ENCODE data around the gene IKBIP. TPM values are rescaled to one million over a fixed set of nuclear protein-coding genes. Genes with fewer than 3 reads are reported as not detected.

The IKBIP gene, protein sequence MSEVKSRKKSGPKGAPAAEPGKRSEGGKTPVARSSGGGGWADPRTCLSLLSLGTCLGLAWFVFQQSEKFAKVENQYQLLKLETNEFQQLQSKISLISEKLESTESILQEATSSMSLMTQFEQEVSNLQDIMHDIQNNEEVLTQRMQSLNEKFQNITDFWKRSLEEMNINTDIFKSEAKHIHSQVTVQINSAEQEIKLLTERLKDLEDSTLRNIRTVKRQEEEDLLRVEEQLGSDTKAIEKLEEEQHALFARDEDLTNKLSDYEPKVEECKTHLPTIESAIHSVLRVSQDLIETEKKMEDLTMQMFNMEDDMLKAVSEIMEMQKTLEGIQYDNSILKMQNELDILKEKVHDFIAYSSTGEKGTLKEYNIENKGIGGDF
- 24.6 TPM for polyA plus RNA-seq (2013, experiment 1 of 4)
- 22.3 TPM for polyA plus RNA-seq (2013, experiment 2 of 4)
- polyA plus RNA-seq (2013, experiment 3 of 4), result 26.1 TPM
- 24.4 TPM for polyA plus RNA-seq (2013, experiment 4 of 4)

DNA sequence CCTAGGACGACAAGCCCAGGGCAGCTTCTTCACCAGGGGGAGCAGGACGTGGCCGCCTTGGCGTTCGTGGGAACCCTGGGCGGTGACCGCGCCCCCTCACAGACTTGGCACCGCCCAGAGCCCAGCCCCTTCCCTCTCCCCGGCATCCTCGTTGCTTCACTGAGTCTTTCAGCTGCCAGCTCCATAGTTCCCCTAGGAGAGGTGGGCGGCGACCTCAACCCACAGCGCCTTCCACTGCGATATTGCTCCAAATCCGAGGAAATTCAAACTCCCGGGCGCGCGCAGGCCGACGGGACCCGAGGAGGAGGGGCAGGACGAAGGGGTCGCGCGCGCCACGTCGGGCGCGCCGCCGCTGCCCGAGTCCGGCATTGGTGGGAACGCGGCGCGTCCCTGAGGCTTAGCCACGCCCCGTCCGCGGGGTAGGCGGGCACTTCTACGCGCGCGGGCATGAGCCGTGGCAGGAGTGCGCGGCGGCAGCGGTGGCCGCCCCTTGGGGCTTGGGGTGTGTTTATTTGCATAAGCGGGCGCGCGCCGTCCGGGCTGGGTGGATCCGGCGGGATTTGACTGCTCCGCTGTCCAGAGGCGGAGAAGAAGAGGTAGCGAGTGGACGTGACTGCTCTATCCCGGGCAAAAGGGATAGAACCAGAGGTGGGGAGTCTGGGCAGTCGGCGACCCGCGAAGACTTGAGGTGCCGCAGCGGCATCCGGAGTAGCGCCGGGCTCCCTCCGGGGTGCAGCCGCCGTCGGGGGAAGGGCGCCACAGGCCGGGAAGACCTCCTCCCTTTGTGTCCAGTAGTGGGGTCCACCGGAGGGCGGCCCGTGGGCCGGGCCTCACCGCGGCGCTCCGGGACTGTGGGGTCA lies at the start of gene IKBIP, which contains the start of gene APAF1:
Gene IKBIP, minus strand, starts transcription at position 77 of the 860 bp plus-strand sequence. CDS start 87 bp downstream, outside the sequence.
Gene APAF1, plus strand, starts transcription at position 579 of the 860 bp plus-strand sequence. CDS start 3,070 bp downstream, outside the sequence.
- H3K4me1 ChIP-seq (ENCODE audit: control insufficient read depth, insufficient read depth, low read length), result peaks cover 6% of the 10 kb centered on the region
- peaks cover 12% of the 10 kb centered on the region for H3K36me3 ChIP-seq (ENCODE audit: control insufficient read depth, insufficient read depth, low read length)
- peak within 1 kb of the TSS; percentile 95 for H3K27ac ChIP-seq (ENCODE audit: insufficient read depth, low read depth, low read length, poor library complexity, severe bottlenecking)
- H3K4me3 ChIP-seq (ENCODE audit: insufficient read depth, low read depth, low read length), result peak within 1 kb of the TSS; percentile 98
- no peaks in the 10 kb centered on the region for H3K9me3 ChIP-seq (ENCODE audit: control insufficient read depth, low read length)
- H3K27me3 ChIP-seq (ENCODE audit: control insufficient read depth, insufficient read depth, low read length, poor library complexity, severe bottlenecking), result peaks cover 3% of the 10 kb centered on the region
- WGBS, 2 experiments, result 1% methylated on average over 91 of the region's 91 CpGs

GRCh38 chr12:98691351-98691750 lies 46.8 kb upstream of the IKBIP start:
- Histone ChIP-seq H3K27ac (ENCODE audit: insufficient read depth, low read depth, low read length, poor library complexity, severe bottlenecking) (no peak overlapping the region), H3K27me3 (ENCODE audit: control insufficient read depth, insufficient read depth, low read length, poor library complexity, severe bottlenecking) (no peaks in the 10 kb centered on the region), H3K36me3 (ENCODE audit: control insufficient read depth, insufficient read depth, low read length) (no peaks in the 10 kb centered on the region), H3K4me3 (ENCODE audit: insufficient read depth, low read depth, low read length) (no peak overlapping the region), H3K9me3 (ENCODE audit: control insufficient read depth, low read length) (no peaks in the 10 kb centered on the region), H3K4me1 (ENCODE audit: control insufficient read depth, insufficient read depth, low read length) (peaks cover 10% of the 10 kb centered on the region)

DNA sequence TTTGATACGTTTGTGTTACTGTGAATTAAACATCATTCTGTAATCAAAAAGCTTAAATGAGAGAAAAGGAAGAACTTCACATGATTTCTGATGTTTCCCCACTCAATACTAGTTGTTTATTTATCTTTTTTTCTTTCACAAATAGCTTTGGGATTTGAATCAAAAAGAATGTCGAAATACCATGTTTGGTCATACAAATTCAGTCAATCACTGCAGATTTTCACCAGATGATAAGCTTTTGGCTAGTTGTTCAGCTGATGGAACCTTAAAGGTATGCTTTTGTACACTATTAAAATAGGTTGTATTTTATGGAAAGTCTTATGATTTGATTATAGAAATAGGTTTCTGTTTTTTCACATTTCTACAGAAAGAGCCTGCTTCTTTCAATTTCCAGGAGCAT lies 42.0 kb upstream of the IKBIP start:
- peaks cover 16% of the 10 kb centered on the region for H3K36me3 ChIP-seq (ENCODE audit: control insufficient read depth, insufficient read depth, low read length)
- no peak overlapping the region for H3K27ac ChIP-seq (ENCODE audit: insufficient read depth, low read depth, low read length, poor library complexity, severe bottlenecking)
- H3K9me3 ChIP-seq (ENCODE audit: control insufficient read depth, low read length), result no peaks in the 10 kb centered on the region
- no peaks in the 10 kb centered on the region for H3K27me3 ChIP-seq (ENCODE audit: control insufficient read depth, insufficient read depth, low read length, poor library complexity, severe bottlenecking)
- no peak overlapping the region for H3K4me3 ChIP-seq (ENCODE audit: insufficient read depth, low read depth, low read length)
- no peaks in the 10 kb centered on the region for H3K4me1 ChIP-seq (ENCODE audit: control insufficient read depth, insufficient read depth, low read length)
- WGBS, 2 experiments, result 97 to 100% methylated on average over 1 to 2 of the region's 2 CpGs

DNA sequence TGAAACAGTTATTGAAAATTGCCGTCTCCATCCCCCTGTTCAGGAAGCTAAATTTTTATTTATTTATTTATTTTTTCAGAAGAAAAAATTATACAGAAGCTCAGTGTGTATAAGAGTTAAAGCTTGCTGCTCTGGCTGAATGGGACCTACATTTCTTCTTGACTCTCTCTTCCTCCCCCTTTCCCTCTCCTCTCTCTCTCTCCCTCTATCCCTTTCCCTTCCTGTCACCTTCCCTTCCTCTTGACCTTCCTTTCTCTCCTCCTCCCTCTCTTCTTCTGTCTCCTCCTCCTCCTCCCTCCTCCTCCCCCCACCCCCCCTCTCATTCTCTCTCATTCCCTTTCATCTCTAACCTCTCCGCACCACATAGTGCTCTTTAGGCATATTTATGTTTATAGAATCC lies 39.6 kb upstream of the IKBIP start:
- WGBS, 2 experiments, result no CpG with 5 or more reads among the region's 2 CpGs
- Histone ChIP-seq H3K36me3 (ENCODE audit: control insufficient read depth, insufficient read depth, low read length) (peaks cover 16% of the 10 kb centered on the region), H3K4me1 (ENCODE audit: control insufficient read depth, insufficient read depth, low read length) (no peaks in the 10 kb centered on the region), H3K9me3 (ENCODE audit: control insufficient read depth, low read length) (no peaks in the 10 kb centered on the region), H3K4me3 (ENCODE audit: insufficient read depth, low read depth, low read length) (no peak overlapping the region), H3K27me3 (ENCODE audit: control insufficient read depth, insufficient read depth, low read length, poor library complexity, severe bottlenecking) (no peaks in the 10 kb centered on the region), H3K27ac (ENCODE audit: insufficient read depth, low read depth, low read length, poor library complexity, severe bottlenecking) (no peak overlapping the region)

GRCh38 chr12:98679611-98680005 lies 35.0 kb upstream of the IKBIP start:
- Histone ChIP-seq H3K27ac (ENCODE audit: insufficient read depth, low read depth, low read length, poor library complexity, severe bottlenecking) (no peak overlapping the region), H3K36me3 (ENCODE audit: control insufficient read depth, insufficient read depth, low read length) (peaks cover 13% of the 10 kb centered on the region), H3K9me3 (ENCODE audit: control insufficient read depth, low read length) (no peaks in the 10 kb centered on the region), H3K4me3 (ENCODE audit: insufficient read depth, low read depth, low read length) (no peak overlapping the region), H3K27me3 (ENCODE audit: control insufficient read depth, insufficient read depth, low read length, poor library complexity, severe bottlenecking) (no peaks in the 10 kb centered on the region), H3K4me1 (ENCODE audit: control insufficient read depth, insufficient read depth, low read length) (no peaks in the 10 kb centered on the region)
- 95 to 96% methylated on average over 15 of the region's 15 CpGs for WGBS, 2 experiments

GRCh38 chr12:98678946-98679610 lies 34.5 kb upstream of the IKBIP start:
- WGBS, 2 experiments, result 95% methylated on average over 7 of the region's 7 CpGs
- no peak overlapping the region for H3K27ac ChIP-seq (ENCODE audit: insufficient read depth, low read depth, low read length, poor library complexity, severe bottlenecking)
- no peaks in the 10 kb centered on the region for H3K27me3 ChIP-seq (ENCODE audit: control insufficient read depth, insufficient read depth, low read length, poor library complexity, severe bottlenecking)
- peaks cover 8% of the 10 kb centered on the region for H3K36me3 ChIP-seq (ENCODE audit: control insufficient read depth, insufficient read depth, low read length)
- H3K9me3 ChIP-seq (ENCODE audit: control insufficient read depth, low read length), result no peaks in the 10 kb centered on the region
- no peak overlapping the region for H3K4me3 ChIP-seq (ENCODE audit: insufficient read depth, low read depth, low read length)
- no peaks in the 10 kb centered on the region for H3K4me1 ChIP-seq (ENCODE audit: control insufficient read depth, insufficient read depth, low read length)

- H3K9me3 ChIP-seq (ENCODE audit: control insufficient read depth, low read length), result no peaks in the 10 kb centered on the region
- 88% methylated on average over 15 of the region's 15 CpGs for WGBS, 2 experiments
- H3K27me3 ChIP-seq (ENCODE audit: control insufficient read depth, insufficient read depth, low read length, poor library complexity, severe bottlenecking), result no peaks in the 10 kb centered on the region
- no peak overlapping the region for H3K27ac ChIP-seq (ENCODE audit: insufficient read depth, low read depth, low read length, poor library complexity, severe bottlenecking)
- H3K36me3 ChIP-seq (ENCODE audit: control insufficient read depth, insufficient read depth, low read length), result peaks cover 8% of the 10 kb centered on the region
- H3K4me1 ChIP-seq (ENCODE audit: control insufficient read depth, insufficient read depth, low read length), result no peaks in the 10 kb centered on the region
- H3K4me3 ChIP-seq (ENCODE audit: insufficient read depth, low read depth, low read length), result no peak overlapping the region
These were observed 33.8 kb upstream of the IKBIP start for GRCh38 chr12:98678236-98678945.

GRCh38 chr12:98674841-98675240 lies 30.3 kb upstream of the IKBIP start:
- no peak overlapping the region for H3K4me3 ChIP-seq (ENCODE audit: insufficient read depth, low read depth, low read length)
- no peaks in the 10 kb centered on the region for H3K9me3 ChIP-seq (ENCODE audit: control insufficient read depth, low read length)
- H3K27me3 ChIP-seq (ENCODE audit: control insufficient read depth, insufficient read depth, low read length, poor library complexity, severe bottlenecking), result no peaks in the 10 kb centered on the region
- no peaks in the 10 kb centered on the region for H3K4me1 ChIP-seq (ENCODE audit: control insufficient read depth, insufficient read depth, low read length)
- no peaks in the 10 kb centered on the region for H3K36me3 ChIP-seq (ENCODE audit: control insufficient read depth, insufficient read depth, low read length)
- no peak overlapping the region for H3K27ac ChIP-seq (ENCODE audit: insufficient read depth, low read depth, low read length, poor library complexity, severe bottlenecking)

GRCh38 chr12:98671459-98671858 lies 26.9 kb upstream of the IKBIP start:
- Histone ChIP-seq H3K27me3 (ENCODE audit: control insufficient read depth, insufficient read depth, low read length, poor library complexity, severe bottlenecking) (no peaks in the 10 kb centered on the region), H3K4me1 (ENCODE audit: control insufficient read depth, insufficient read depth, low read length) (no peaks in the 10 kb centered on the region), H3K36me3 (ENCODE audit: control insufficient read depth, insufficient read depth, low read length) (peaks cover 4% of the 10 kb centered on the region), H3K4me3 (ENCODE audit: insufficient read depth, low read depth, low read length) (no peak overlapping the region), H3K9me3 (ENCODE audit: control insufficient read depth, low read length) (no peaks in the 10 kb centered on the region), H3K27ac (ENCODE audit: insufficient read depth, low read depth, low read length, poor library complexity, severe bottlenecking) (no peak overlapping the region)
- 93 to 97% methylated on average over 7 of the region's 7 CpGs for WGBS, 2 experiments
